Superior temporal gyrus (tissue), 1 donor: ENCODE measurements around the gene GPR148.
A peak's percentile ranks its signal among the peaks of the same experiment; 100 is the strongest.
"Not testable (repeated sequence)": the region's sequence is repeated elsewhere in the genome, so short reads cannot be mapped to it uniquely, and the experiment has no call there.

Experiments
- DNase-seq: peaks from one replicate; pipeline ENCODE4 v3.0.0-alpha.2; 2016; ENCODE audit errors: extremely low spot score

Gene GPR148, protein sequence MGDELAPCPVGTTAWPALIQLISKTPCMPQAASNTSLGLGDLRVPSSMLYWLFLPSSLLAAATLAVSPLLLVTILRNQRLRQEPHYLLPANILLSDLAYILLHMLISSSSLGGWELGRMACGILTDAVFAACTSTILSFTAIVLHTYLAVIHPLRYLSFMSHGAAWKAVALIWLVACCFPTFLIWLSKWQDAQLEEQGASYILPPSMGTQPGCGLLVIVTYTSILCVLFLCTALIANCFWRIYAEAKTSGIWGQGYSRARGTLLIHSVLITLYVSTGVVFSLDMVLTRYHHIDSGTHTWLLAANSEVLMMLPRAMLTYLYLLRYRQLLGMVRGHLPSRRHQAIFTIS

DNA sequence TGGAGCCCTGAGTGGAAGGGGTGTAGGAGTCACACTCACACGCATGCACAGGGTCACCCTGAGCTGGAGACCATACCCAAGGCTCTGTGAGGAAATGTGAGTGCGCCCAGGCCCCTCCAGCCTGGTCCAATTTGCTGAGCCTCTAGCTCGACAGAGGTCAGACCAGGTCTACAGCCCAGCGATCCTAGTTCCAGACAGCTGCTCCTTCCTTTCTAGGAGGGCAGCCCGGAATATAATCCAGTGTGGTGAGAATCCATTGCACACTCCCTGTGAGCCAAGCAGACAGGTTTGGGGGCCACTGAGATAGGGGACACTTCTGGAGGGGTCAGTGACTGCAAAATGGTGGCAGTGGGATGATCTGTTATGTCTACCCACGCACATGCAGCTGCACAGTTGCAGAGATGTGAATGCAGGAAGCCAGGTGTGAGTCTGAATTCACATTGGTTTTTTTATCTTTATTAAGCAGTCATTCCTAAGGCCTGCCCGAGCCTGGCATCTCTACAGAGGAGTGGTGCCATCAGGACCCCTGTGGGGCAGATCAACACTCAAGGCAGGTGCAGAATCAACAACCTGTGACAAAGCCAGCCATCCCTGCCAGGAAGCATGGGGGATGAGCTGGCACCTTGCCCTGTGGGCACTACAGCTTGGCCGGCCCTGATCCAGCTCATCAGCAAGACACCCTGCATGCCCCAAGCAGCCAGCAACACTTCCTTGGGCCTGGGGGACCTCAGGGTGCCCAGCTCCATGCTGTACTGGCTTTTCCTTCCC lies at the start of gene GPR148:
TSS of gene GPR148 (plus strand) at position 522 of the 768 bp plus-strand sequence. CDS start at position 604, 82 bp downstream.
- DNase-seq = no peak

DNA sequence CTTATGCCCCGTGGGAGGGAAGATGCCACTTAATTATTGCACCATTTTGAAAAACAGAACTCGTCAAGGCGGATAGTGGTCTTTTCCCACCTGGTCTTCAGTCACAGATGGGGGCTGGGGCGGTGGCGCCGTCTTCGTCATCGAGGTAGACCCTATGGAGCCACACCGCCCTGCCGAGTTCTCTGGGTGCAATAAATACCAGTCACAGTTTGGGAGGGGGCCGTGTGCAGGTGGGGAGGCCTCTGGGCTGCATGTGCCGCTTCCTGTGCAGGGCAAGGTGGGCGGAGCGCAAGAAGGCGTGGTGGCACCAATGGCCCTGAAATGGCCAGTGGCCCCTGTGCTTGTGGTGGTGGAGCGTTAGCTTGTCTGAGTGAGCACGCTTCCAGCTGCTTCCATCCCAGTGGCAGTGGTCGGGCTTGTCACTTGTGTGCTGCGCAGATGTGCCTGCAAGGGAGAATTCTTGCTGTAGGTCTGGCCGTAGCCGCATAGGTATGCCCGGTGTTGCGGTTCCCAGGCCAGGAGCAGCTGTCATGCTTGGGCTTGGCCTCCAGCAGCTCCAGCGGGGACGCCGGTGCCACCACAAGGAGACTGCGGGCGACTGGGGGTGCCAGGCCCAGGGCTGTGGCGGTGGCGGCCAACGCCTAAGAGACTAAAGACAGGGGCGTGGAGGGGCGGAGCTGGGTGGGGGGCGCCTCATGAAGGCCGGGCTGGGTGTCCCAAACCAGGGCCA lies 36.7 kb upstream of the GPR148 start:
- DNase-seq = not testable (repeated sequence)

- DNase-seq = peak; percentile 24
These were observed 35.4 kb upstream of the GPR148 start for GRCh38 chr2:130693474-130693873.

- DNase-seq = not testable (repeated sequence)
These were observed 25.6 kb upstream of the GPR148 start for GRCh38 chr2:130703250-130703649.

DNA sequence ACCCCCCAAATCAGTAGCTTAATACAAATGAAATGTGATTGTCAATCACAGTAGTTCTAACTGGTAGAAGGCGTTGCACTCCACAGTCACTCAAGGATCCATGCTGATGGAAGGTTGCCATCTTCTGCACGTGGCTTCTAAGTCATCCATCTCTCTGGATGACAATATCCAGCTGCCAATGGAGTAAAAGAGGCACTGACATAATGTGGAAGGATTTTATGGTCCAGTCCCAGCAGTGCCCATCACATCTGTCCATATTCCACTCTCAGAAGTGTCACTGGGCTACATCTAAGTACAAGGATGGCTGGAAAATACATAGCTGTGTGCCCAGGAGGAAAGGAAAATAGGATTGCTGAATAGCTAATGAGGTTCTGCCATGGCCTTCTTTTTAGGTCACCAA lies 14.1 kb upstream of the GPR148 start:
- DNase-seq = not testable (repeated sequence)

DNA sequence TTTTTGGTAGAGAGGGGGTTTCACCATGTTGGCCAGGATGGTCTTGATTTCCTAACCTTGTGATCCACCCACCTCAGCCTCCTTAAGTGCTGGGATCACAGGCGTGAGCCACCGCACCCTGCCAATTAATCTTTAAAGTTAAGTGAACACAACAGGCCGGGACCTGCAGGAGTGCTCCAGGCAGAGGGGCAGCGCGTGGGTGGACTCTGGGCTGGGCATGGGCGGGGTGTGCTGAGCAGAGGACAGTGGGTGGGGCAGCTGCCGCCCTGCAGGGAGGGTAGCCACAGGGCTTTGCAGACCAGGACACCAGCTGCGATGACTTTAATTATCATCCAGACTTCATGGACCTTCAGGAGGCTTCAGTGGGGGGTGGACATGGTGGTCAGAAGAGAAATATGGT lies 8.8 kb upstream of the GPR148 start:
- no peak for DNase-seq

- DNase-seq = no peak
These were observed 8.3 kb upstream of the GPR148 start for GRCh38 chr2:130720528-130720927.

DNA sequence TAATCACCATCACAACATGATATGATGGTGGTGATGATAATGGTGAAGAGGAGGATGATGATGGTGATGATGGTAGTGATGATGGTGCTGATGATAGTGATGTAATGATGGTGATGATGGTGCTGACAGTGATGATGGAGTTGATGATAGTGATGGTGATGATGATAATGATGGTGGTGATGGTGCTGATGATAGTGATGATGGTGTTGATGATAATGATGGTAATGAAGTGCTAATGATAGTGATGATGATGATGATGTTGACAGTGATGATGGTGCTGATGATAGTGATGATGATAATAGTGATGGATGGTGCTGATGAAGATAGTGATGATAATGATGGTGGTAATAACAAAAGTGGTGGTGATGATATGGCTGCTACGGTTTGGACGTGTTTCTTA lies 4.4 kb upstream of the GPR148 start:
- DNase-seq = no peak

DNA sequence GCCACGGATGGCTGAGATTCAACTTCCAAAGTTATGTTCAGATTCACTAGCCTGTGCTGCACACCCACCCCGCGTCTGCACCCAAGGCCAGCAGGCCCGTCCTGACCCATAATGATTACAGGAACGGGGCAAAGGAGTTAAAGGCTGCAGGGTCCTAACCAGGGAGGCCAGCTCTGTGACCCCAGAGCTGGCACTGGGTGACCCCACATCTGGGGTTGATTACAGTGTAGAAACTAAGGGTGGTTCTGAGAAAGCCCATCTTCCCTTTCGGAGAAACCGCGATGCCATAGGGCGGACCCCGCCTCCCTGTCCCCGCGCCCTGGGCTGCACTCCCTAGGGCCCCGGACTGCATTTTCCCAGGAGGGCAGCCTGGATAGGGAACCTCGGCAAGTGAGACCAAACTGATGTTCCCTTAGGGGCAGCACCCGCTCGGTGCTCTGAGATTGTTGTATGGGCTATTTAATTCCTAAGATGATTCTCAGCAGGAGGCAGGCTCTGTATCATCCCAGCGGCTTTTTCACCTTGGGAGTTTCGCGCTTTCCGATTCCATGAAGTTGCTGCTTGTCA lies 2.2 kb upstream of the GPR148 start:
- no peak for DNase-seq

- DNase-seq = peak; percentile 73
These were observed 1.5 kb upstream of the GPR148 start for GRCh38 chr2:130727286-130727924.

DNA sequence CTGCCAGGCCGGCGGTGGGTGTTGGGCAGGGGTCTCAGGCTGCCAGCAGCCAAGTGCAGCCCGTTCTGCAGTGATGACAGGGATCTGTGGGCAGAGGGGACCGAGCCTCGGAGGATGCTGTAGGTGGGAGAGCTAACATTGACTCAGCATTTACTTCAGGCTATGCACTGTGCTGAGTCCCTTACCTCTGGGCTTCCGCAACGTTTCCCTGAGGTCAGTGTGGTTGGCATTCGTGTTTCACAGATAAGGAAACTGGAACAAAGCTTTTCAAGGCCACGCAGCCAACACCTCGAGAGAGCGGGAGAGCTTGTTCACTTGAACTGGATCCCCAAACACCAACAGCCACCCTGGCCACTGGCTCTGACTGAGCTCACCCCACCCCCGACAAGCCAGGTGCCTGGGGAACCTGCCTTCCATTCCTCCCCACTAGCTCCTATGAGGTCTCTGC lies 839 bp upstream of the GPR148 start:
- peak; percentile 20 for DNase-seq

GRCh38 chr2:130729322-130730299 lies 741 bp downstream of the GPR148 start:
- DNase-seq = no peak

DNA sequence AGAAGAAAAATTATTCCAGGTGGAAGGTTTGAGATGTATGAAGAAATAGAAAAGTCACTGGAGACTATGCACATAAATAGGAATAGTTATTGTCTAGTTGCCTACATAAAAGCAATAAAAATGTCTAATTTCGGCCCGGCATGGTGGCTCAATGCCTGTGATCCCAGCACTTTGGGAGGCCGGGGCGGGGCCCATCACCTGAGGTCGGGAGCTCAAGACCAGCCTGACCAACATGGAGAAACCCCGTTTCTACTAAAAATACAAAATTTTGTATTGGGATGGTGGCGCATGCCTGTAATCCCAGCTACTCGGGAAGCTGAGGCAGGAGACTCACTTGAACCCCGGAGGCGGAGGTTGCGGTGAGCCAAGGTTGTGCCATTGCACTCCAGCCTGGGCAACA lies 3.4 kb downstream of the GPR148 start:
- DNase-seq = not testable (repeated sequence)

DNA sequence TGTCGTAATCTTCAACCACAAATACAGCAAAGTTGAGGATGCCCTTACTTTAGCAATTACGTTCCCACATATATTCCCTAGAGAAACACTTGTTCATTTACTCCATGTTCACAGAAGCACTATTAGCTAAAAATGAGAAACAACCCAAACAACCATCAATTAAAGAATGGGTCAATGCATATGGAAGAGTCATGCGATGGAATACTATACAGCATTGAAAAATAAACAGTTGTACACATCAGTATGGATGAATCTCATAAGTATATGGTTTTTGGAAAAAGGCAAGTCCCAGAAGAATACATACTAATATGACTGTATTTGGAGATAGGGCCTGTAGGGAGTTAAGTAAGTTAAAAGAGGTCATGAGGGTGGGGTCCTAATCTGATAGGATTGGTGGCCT lies 6.3 kb downstream of the GPR148 start:
- DNase-seq = no peak

GRCh38 chr2:130736487-130736886 lies 7.6 kb downstream of the GPR148 start:
- DNase-seq = no peak

DNA sequence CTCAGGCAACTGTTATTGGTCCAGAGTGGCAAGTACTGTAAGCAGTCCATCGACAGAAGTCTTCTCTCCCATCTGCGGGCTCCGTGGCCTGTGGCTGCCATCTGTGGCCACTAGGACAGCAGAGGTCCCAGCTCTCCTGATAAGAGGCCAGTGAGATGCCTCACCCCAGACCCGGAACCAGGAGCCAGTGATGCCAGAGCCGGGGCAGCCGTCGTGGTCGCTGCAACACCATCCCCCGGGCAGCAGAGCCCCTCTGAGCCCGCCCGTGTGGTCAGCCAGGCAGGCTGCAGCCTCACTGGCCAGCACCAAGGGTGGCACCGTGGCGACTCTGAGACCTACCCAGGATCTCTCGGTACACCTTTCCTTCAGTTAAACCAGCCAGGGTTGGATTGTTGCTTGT lies 8.7 kb downstream of the GPR148 start:
- no peak for DNase-seq

GRCh38 chr2:130740671-130741070 lies 11.8 kb downstream of the GPR148 start:
- no peak for DNase-seq

GRCh38 chr2:130743278-130743677 lies 14.4 kb downstream of the GPR148 start:
- no peak for DNase-seq

DNA sequence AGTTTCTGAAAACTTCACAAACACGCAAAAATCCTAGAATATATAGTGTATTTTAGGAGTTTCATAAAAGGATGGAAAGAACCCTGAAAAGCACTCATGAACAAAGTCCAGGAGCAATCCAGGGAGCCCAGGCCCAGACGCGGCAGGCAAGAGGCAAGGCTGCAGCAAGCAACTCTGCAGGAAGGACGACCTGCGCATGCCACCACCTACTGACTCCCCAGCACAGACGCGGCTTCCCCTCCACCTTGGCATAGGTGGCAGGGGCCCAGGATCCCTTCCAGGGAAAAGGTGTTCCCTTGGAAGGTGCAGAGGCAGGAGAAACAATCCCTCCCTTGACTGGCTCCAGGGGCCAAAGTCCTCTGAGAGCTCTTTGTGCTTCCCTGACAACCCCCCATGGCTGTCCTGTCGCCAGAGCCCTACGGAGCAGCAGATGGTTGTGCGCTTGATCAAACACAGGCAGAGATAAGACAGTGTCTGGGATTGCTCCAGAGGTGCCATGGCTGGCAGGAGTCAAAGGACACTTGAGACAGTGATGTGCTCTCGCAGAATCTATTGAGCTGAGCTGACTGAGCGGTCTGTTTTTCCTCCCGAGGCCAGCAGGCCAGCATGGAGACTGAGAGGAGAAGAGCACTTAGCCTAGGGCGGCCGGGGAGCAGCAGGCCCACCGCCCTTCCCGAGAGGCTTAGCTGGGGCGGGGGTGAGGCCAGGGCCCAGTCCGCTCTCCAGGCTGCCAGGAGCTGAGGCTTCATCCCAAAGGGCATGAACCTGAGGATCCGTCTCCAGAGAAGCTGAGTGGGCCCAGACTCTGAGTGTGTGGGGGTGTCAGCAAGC lies 15.6 kb downstream of the GPR148 start:
- DNase-seq = no peak
